HepG2 (cell line): ENCODE measurements around the gene MXD3. TPM values are rescaled to one million over a fixed set of nuclear protein-coding genes. Genes with fewer than 3 reads are reported as not detected.
A peak's percentile ranks its signal among the peaks of the same experiment; 100 is the strongest.

Experiments used
- ATF3 ChIP-seq: sonication (generic); formaldehyde crosslinking; IDR thresholded peaks from 2 replicates; pipeline ENCODE4 v1.4.0; 2020; ENCODE audit warnings: missing genetic modification reagents
- GLI4 ChIP-seq: sonication (generic); formaldehyde crosslinking; IDR thresholded peaks from 2 replicates; pipeline ENCODE4 v1.5.1; 2020; ENCODE audit warnings: missing genetic modification reagents, mild to moderate bottlenecking, moderate library complexity, borderline replicate concordance
- MTF1 ChIP-seq: sonication (generic); formaldehyde crosslinking; IDR thresholded peaks from 2 replicates; pipeline ENCODE4 v1.5.0; 2020; ENCODE audit warnings: missing genetic modification reagents
- RARG ChIP-seq: sonication (generic); formaldehyde crosslinking; IDR thresholded peaks from 2 replicates; pipeline ENCODE4 v1.4.0; 2020; ENCODE audit warnings: low read depth, mild to moderate bottlenecking, missing genetic modification reagents
- SKIL ChIP-seq: sonication (generic); formaldehyde crosslinking; IDR thresholded peaks from 2 replicates; pipeline ENCODE4 v1.8.0; 2022; ENCODE audit warnings: missing genetic modification reagents, mild to moderate bottlenecking, moderate library complexity, borderline replicate concordance
- SNRNP70 ChIP-seq: fragments of 200-400 bp; formaldehyde crosslinking; IDR thresholded peaks from 2 replicates; pipeline ENCODE4 v1.6.1; 2017; ENCODE audit warnings: mild to moderate bottlenecking, low read depth, low read length, moderate library complexity
- ZNF260 ChIP-seq: sonication (generic); formaldehyde crosslinking; IDR thresholded peaks from 2 replicates; pipeline ENCODE4 v1.4.0; 2020; ENCODE audit warnings: missing genetic modification reagents, low read depth, mild to moderate bottlenecking, borderline replicate concordance
- ZNF614 ChIP-seq: IDR thresholded peaks from 2 replicates; pipeline ENCODE4 v1.6.1; 2018; ENCODE audit warnings: missing biosample characterization, missing genetic modification reagents, inconsistent platforms, borderline replicate concordance
- ZNF646 ChIP-seq: sonication (generic); formaldehyde crosslinking; IDR thresholded peaks from 2 replicates; pipeline ENCODE4 v1.9.0; 2021; ENCODE audit warnings: mild to moderate bottlenecking, missing genetic modification reagents
- ZNF775 ChIP-seq: sonication (generic); formaldehyde crosslinking; IDR thresholded peaks from 2 replicates; pipeline ENCODE4 v1.4.0; 2020; ENCODE audit warnings: missing genetic modification reagents, mild to moderate bottlenecking, moderate library complexity, borderline replicate concordance
- polyA plus RNA-seq, 8 experiments: library from polyadenylated mRNA; depleted of rRNA in 3 of 8; stranded (reverse) in 7 of 8; unstranded in 1 of 8; fragments of >200 nt; fragmentation: Illumina TruSeq in 4 of 8; extraction: Trizol in 4 of 8; gene quantifications; 2 replicates each; pipeline versions ENCODE4 v1.2.1 to v1.2.3, GENCODE V29; 2011 to 2016; ENCODE audit warnings: low read depth in 4 of 8, missing spikeins in 1 of 8, mixed read lengths in 1 of 8; ENCODE audit not compliant: insufficient read depth in 1 of 8
- total RNA-seq, 5 experiments: library from RNA; depleted of rRNA; stranded (reverse); fragments of >200 nt; fragmentation: Illumina TruSeq; extraction: Trizol; gene quantifications; 2 replicates each; pipeline ENCODE4 v1.2.3, GENCODE V29; 2016; ENCODE audit warnings: low read depth in 1 of 5
- TF ChIP-seq, protein P1 (sequence below), 2 experiments: sonication (generic) in 1 of 2; formaldehyde crosslinking in 1 of 2; IDR thresholded peaks; 2 replicates each; pipeline versions ENCODE4 v1.4.0 to v1.6.1; 2016 to 2020; ENCODE audit warnings: borderline replicate concordance in 1 of 2, low read depth in 1 of 2, mild to moderate bottlenecking in 1 of 2, missing genetic modification reagents in 1 of 2

Gene MXD3
- total and polyA plus RNA-seq, 2 of the 13 experiments (the other 11 are each of a cell fraction or from before 2014, with no cell fraction given): 10.5 to 12.8 TPM

GRCh38 chr5:177351392-177352329 lies 40.0 kb upstream of the MXD3 start, which contains the start of gene LMAN2 (continued):
- TF ChIP-seq, protein P1, sequence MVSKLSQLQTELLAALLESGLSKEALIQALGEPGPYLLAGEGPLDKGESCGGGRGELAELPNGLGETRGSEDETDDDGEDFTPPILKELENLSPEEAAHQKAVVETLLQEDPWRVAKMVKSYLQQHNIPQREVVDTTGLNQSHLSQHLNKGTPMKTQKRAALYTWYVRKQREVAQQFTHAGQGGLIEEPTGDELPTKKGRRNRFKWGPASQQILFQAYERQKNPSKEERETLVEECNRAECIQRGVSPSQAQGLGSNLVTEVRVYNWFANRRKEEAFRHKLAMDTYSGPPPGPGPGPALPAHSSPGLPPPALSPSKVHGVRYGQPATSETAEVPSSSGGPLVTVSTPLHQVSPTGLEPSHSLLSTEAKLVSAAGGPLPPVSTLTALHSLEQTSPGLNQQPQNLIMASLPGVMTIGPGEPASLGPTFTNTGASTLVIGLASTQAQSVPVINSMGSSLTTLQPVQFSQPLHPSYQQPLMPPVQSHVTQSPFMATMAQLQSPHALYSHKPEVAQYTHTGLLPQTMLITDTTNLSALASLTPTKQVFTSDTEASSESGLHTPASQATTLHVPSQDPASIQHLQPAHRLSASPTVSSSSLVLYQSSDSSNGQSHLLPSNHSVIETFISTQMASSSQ (IDR thresholded peaks at IDR 0.05; ENCODE audit: low read depth): no peak
- TF ChIP-seq, protein P1 (CRISPR knock-in tag; IDR thresholded peaks at IDR 0.05; ENCODE audit: borderline replicate concordance): peak; percentile 53; the same call in 1 of the 2 replicates
- TF ChIP-seq ZNF646 (CRISPR knock-in tag) (no peak), SNRNP70 (no peak), RARG (CRISPR knock-in tag) (no peak), ZNF260 (no peak), SKIL (CRISPR knock-in tag) (no peak), MTF1 (CRISPR knock-in tag) (no peak), ATF3 (CRISPR knock-in tag) (no peak; the same call in 1 of the 2 replicates), ZNF614 (CRISPR knock-in tag) (0 out of 2 replicates have a peak, but pooled peaks have one; percentile 21), ZNF775 (CRISPR knock-in tag) (no peak), GLI4 (CRISPR knock-in tag) (no peak)
